SW480 (cell line): ENCODE measurements around the gene PCK2.

ENCODE experiments used
- DNase-seq: peaks from one replicate; pipeline ENCODE4 v3.0.0-alpha.2; 2016; ENCODE audit warnings: low spot score

Gene PCK2

GRCh38 chr14:24075485-24076301 is 18.4 kb upstream of the PCK2 start:
- no peak for DNase-seq

GRCh38 chr14:24076302-24076601 is 17.9 kb upstream of the PCK2 start:
- DNase-seq, result no peak

DNA sequence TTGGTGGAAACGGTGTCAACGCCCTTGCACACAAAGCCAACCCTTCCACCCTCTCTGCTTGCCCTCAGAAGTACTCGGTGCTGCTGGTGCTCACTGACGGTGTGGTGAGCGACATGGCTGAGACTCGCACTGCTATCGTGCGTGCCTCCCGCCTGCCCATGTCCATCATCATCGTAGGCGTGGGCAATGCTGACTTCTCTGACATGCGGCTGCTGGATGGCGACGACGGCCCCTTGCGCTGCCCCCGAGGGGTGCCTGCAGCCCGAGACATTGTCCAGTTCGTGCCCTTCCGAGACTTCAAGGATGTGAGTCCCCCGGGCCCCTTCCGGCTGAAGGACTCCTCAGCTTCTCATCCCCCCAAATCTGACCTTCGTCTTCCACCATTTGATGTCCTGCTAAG is 17.0 kb upstream of the PCK2 start:
- no peak for DNase-seq

GRCh38 chr14:24078146-24078545 is 16.0 kb upstream of the PCK2 start:
- no peak for DNase-seq

GRCh38 chr14:24079491-24080141 is 14.5 kb upstream of the PCK2 start:
- no peak for DNase-seq

GRCh38 chr14:24080142-24080530 is 14.0 kb upstream of the PCK2 start:
- DNase-seq, result no peak

- peak; percentile 29 for DNase-seq
These were observed 13.0 kb upstream of the PCK2 start for GRCh38 chr14:24080888-24081738.

DNA sequence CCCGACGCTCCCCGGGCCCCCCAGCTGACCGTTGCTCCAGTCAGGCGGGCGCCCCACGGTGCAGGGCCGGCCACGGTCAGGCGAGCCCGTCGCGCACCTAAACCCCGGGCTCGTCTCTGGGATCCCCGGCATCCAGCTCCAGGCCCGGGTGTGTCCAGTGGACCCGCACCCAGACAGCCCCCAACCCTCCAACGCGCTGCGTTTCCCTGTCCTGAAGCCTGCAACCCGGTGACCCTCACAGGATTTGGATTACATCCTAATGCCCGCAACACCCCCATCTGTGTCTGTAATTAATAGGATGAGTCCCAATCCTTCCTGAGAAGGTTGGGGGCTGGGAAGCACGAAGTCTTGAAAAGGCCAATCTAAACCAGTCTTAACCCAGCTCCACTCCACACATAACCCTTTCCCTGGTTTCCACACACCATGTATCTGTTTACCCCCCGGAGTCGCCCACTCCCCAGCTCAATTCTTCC is 12.3 kb upstream of the PCK2 start:
- no peak for DNase-seq

DNA sequence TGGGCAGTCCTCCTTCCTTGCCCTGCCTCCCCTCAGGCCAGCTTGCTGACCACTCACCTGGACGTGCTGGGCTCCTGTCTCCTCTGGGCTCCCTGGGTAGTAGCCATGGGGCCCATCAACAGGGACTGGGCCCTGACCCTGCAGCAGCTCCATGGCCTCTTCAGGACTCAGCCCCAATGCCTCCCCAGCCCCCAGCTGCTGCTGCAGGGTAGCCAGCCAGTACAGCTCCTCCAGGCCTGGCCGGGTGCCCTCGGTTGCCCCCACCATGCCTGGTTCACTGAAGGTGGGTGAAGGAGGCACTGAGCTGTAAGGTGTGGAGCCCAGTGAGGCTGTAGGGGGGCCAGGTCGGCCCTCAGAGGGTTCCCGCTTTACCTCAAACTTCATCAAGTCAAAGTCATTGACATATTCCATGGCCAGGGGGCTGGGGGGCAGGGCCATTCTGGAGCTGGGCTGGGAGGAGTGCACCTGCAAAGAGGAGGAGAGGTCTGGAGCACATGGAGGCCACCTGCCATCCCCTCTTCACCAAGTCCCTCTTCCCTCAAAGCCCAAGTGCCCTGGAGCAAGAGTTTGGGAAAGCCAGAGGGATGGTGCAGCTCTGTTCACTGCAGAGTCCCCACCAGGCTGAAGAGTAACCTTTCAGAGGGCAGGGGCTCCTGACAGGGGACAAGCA is 11.6 kb upstream of the PCK2 start:
- no peak for DNase-seq

DNA sequence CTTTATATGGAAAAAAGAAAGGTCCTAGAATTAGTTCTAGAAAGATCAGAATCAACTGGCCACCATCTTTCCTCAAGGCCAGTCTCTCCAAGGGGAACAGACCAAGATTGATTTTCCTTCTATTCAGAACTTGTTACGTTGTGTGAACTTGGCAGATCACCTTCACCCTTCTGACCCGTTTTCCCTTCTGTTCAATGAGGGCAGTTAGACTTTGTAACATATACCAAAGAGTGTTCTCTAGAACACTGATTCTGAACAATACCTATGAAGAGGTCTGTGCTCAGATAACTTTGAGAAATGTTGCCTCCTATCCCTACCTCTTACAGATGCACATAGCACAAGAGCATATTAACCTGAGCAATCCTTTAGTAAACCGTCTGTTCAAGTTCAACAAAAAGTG is 10.6 kb upstream of the PCK2 start:
- DNase-seq, result no peak

DNA sequence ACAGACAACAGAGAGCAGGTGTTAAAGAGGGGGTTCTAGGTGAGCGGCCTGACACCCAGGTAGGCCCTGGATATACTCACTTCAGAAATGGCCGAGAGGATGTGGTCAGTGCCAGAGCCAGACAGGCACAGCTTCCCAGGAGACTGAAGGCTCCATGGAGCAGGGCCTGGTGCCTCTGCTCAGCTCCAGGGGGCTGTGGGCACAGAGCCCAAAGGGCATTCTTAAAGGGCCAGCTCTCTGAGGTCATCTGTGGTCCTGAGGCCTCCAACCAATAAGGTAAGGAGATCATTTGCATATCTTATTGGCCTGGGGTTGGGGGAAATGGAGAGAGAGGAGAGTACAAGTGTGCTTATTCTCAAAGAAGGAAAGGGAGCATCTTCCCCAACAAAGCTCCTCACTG is 9.7 kb upstream of the PCK2 start:
- no peak for DNase-seq

GRCh38 chr14:24085215-24085614 is 8.9 kb upstream of the PCK2 start:
- no peak for DNase-seq

DNA sequence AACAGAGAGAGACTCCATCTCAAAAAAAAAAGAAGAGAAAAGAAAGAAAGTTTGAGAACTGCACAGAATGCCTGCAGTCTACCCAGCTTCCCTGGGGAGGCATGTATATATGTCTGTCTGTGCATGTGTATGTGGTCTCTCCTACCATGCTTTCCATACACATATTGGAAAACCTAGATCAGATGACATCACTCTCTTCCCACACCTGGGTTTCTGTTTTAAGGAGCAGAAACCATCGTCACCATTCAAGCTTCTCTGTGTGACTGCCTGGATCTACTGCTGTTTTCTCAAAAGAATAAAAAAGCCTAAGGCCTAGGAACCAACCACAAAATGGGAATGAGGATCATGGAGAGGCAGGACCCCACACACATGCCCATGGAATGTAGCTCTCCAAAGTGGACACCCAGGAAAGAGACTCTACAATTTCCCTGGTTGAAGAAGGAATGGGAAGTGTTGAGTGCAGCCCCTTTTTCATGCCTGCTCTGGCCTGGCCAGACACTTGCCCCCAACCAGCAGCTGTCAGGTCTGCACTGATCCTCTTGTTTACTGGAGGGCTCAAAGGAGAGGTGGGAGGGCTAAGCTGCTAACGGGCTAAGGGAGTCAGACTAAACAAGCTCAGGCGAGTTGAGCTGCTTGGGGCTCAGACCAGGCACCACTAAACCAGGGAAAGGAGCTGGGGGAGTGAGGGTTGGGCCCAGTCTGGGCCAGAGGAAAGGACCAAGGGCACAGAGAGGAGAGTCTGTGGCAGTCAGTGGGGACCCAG is 7.7 kb upstream of the PCK2 start:
- DNase-seq, result no peak

- no peak for DNase-seq
These were observed 7.1 kb upstream of the PCK2 start for GRCh38 chr14:24087004-24087403.

DNA sequence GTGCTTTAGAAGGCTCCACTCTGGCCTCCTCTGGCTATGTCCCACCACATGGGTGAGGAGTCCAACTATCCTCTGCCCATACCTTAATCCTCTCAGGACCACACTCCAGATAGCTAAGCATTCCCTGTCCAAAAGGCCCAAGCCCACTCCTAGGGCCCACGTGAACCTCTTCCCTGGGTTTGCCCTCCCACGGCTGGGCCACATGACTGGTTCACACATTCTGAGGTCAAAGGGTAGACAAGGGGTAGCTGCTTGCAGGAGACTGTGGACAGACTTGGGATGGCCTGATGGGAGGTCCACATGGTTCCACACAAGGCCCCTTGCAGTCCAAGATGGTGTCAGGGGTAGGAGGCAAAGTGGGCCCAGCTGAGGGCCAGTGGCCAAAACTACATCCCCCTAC is 6.0 kb upstream of the PCK2 start:
- DNase-seq, result no peak

DNA sequence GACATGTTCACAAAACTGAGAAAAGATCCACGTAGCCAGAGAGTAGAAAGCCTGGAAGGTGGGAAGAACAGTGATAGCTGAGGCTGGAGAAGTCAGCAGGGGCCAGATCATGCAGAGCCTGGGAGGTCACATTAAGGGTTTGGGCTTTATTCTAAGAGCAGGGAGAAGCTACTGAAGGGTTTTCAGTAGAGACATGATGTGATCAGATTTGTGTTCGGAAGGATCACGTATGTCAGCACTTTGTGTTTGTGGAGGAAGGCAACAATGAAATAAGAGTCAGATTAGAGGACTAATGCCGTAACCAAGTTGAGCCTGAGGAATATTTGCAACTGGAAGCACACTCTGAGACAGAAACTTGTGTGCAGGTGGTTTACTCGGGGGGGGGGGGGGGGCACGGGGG is 4.2 kb upstream of the PCK2 start:
- no peak for DNase-seq

- no peak for DNase-seq
These were observed 2.0 kb upstream of the PCK2 start for GRCh38 chr14:24092110-24092504.

GRCh38 chr14:24092505-24093206 is 1.5 kb upstream of the PCK2 start:
- no peak for DNase-seq

DNA sequence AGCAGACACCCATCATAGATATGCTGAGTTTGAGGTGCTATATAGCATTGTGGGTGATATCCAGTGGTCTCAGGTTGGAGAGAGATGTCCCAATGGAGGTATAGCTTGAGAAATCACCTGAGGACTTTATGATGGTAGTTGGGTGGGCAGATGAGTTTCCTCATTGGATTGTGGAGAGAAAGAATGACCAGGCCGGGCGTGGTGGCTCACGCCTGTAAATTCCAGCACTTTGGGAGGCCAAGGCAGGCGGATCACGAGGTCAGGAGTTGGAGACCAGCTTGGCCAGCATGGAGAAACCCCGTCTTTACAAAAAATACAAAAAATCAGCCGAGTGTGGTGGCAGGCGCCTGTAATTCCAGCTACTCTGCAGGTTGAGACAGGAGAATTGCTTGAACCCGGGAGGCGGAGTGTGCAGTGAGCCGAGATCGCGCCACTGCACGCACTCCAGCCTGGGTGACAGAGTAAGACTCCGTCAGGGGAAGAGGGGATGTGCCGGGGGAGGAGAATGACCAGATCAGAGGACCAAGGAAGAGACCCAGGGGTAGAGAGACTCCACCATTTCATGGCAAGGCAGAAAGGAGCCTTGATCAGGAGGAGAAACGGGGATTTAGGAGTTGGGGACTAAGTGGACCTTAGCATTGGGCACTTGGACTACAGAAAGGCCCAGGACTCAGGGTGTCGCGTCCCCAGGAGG is 757 bp upstream of the PCK2 start:
- DNase-seq, result no peak

- no peak for DNase-seq
These were observed 745 bp downstream of the PCK2 start for GRCh38 chr14:24094841-24095270.
